ENCODE data around the gene MAEA. TPM values are rescaled to one million over a fixed set of nuclear protein-coding genes. Genes with fewer than 3 reads are reported as not detected.

The MAEA gene
- total and polyA plus RNA-seq, 2 of the 8 experiments (the other 6 are each of a cell fraction or from before 2014, with no cell fraction given) = 75.8 to 133 TPM

GRCh38 chr4:1362046-1362445, 72.4 kb downstream of the MAEA start:
- no peak overlapping the region for H3K14ac ChIP-seq (ENCODE audit: insufficient read length)
- no peak overlapping the region for H3K56ac ChIP-seq (replicated peaks; ENCODE audit: insufficient read length, low read depth, low read length)
- H3K18ac ChIP-seq (ENCODE audit: extremely low read depth, low read length) = no peak overlapping the region
- no peak overlapping the region for H3K9ac ChIP-seq (replicated peaks in 1 of 4; ENCODE audit: extremely low read depth in 1 of 4, low read depth in 3 of 4, low read length in 3 of 4)
- H2BK5ac ChIP-seq (ENCODE audit: low read depth, low read length) = no peak overlapping the region
- 92% methylated on average over 10 of the region's 10 CpGs; no CpG with 5 or more reads in 1 of the 2 experiments for WGBS, 2 experiments (ENCODE audit: extremely low coverage in 1 of 2, insufficient coverage in 1 of 2, insufficient read length in 1 of 2, insufficient replicate concordance in 2 of 2, low coverage in 1 of 2, low lambda C conversion rate in 2 of 2, missing lambda C conversion rate in 1 of 2)
- FAIRE-seq (no peak), DNase-seq (ENCODE audit: low read depth in 1 of 2, low spot score in 2 of 2) (no peak)
- H3K23ac ChIP-seq (ENCODE audit: insufficient read length) = no peak overlapping the region
- no peaks in the 10 kb centered on the region for H3K9me3 ChIP-seq (ENCODE audit: insufficient read depth in 2 of 2, low read depth in 1 of 2, low read length in 1 of 2)
- no peak overlapping the region for H2BK15ac ChIP-seq (ENCODE audit: low read length)
- peak overlapping the region; percentile 85; the same call in 1 of the 2 replicates for H4K8ac ChIP-seq (ENCODE audit: extremely low read depth, insufficient read depth, low read length)
- H2BK120ac ChIP-seq (replicated peaks; ENCODE audit: low read depth, low read length) = no peak overlapping the region
- H3K79me2 ChIP-seq (ENCODE audit: control insufficient read depth in 1 of 2, insufficient read depth in 2 of 2, low read length in 2 of 2) = no peaks in the 10 kb centered on the region
- TF ChIP-seq HDAC6 (IDR thresholded peaks at IDR 0.05; ENCODE audit: low read depth, low read length) = no peak
- no peak for TF ChIP-seq RAD21 (IDR thresholded peaks at IDR 0.05 in 1 of 2, conservative IDR thresholded peaks at IDR 0.05 in 1 of 2; ENCODE audit: low read depth in 2 of 2, low read length in 2 of 2)
- no peak for TF ChIP-seq NANOG (IDR thresholded peaks at IDR 0.05; ENCODE audit: insufficient read depth, low read depth, low read length, poor library complexity, severe bottlenecking)
- no peak for TF ChIP-seq SRF (IDR thresholded peaks at IDR 0.05; ENCODE audit: low read depth, low read length)
- TF ChIP-seq NRF1 (IDR thresholded peaks at IDR 0.05; ENCODE audit: low read depth, low read length) = no peak
- no peak overlapping the region for H4K91ac ChIP-seq (replicated peaks; ENCODE audit: insufficient read length, low read length)
- H4K20me1 ChIP-seq (replicated peaks in 1 of 2; ENCODE audit: control insufficient read depth in 1 of 2, insufficient read depth in 2 of 2, low read length in 2 of 2) = peaks cover 3 to 11% of the 10 kb centered on the region in 2 experiments
- H3K4me3 ChIP-seq (ENCODE audit: extremely low read depth in 1 of 4, insufficient read depth in 2 of 4, low read depth in 3 of 4, low read length in 4 of 4) = no peak overlapping the region
- no peak overlapping the region for H3K27ac ChIP-seq (ENCODE audit: low read depth, low read length)
- POLR2A ChIA-PET (ENCODE audit: partially characterized antibody) = no interaction called here
- no peaks in the 10 kb centered on the region for H3K27me3 ChIP-seq (replicated peaks in 1 of 4; ENCODE audit: control insufficient read depth in 3 of 4, extremely low read depth in 1 of 4, insufficient read depth in 3 of 4, low read length in 3 of 4)
- no peaks in the 10 kb centered on the region; a peak in 1 of 7 replicates for H3K4me1 ChIP-seq (replicated peaks in 1 of 4; ENCODE audit: control insufficient read depth in 3 of 4, insufficient read depth in 4 of 4, low read length in 3 of 4)
- no peak overlapping the region for H2AFZ ChIP-seq (ENCODE audit: low read length)
- no peak overlapping the region for H2BK12ac ChIP-seq (ENCODE audit: low read depth, low read length)
- H2BK20ac ChIP-seq (ENCODE audit: low read length) = no peak overlapping the region
- no peaks in the 10 kb centered on the region for H3K23me2 ChIP-seq (ENCODE audit: low read depth, low read length)
- CTCF ChIA-PET (ENCODE audit: partially characterized antibody) = interaction anchor here (0.6 to 1.3 kb wide), 3 partner anchors 9 to 194 kb away, joined by 3 read pairs; no protein-coding TSS in a partner anchor
- peaks cover 0 to 13% (median 0%) of the 10 kb centered on the region in 4 experiments; a peak in 1 of 8 replicates for H3K36me3 ChIP-seq (ENCODE audit: control insufficient read depth in 2 of 4, insufficient read depth in 4 of 4, low read length in 3 of 4)
- H3K4ac ChIP-seq (replicated peaks; ENCODE audit: insufficient read length, low read depth, low read length) = no peak overlapping the region
- no peak overlapping the region for H3K4me2 ChIP-seq (ENCODE audit: insufficient read depth in 1 of 2, low read depth in 2 of 2, low read length in 2 of 2)
- H2AK5ac ChIP-seq (ENCODE audit: low read depth, low read length) = no peak overlapping the region
- no peaks in the 10 kb centered on the region; the same call in 1 of the 2 replicates for H3K79me1 ChIP-seq (ENCODE audit: low read depth, low read length)
- H4K5ac ChIP-seq (ENCODE audit: insufficient read length, low read depth, low read length) = no peak overlapping the region

Measured in H1 (cell line).